Measurements from ENCODE around the gene TPCN1.

Gene TPCN1

GRCh38 chr12:113253532-113254285 is 32.4 kb downstream of the TPCN1 start:
- no peaks in the 10 kb centered on the region for H3K27me3 ChIP-seq (replicated peaks; ENCODE audit: control insufficient read depth, insufficient read depth, low read length)
- DNase-seq (ENCODE audit: low read depth) = no peak
- no peak overlapping the region for H3K4me3 ChIP-seq (ENCODE audit: low read length)
- peaks cover 10% of the 10 kb centered on the region for H3K9me3 ChIP-seq (ENCODE audit: control insufficient read depth, low read length)
- H3K9ac ChIP-seq (ENCODE audit: low read length) = no peak overlapping the region
- peaks cover under 1% of the 10 kb centered on the region for H3K4me1 ChIP-seq (ENCODE audit: control insufficient read depth, insufficient read depth, low read length)
- peaks cover 14% of the 10 kb centered on the region for H3K36me3 ChIP-seq (ENCODE audit: control insufficient read depth, insufficient read depth, low read length, severe bottlenecking)

- no peak overlapping the region for H3K4me3 ChIP-seq (ENCODE audit: low read length)
- peaks cover 6% of the 10 kb centered on the region for H3K4me1 ChIP-seq (ENCODE audit: control insufficient read depth, insufficient read depth, low read length)
- H3K9me3 ChIP-seq (ENCODE audit: control insufficient read depth, low read length) = peaks cover 10% of the 10 kb centered on the region
- no peaks in the 10 kb centered on the region for H3K27me3 ChIP-seq (replicated peaks; ENCODE audit: control insufficient read depth, insufficient read depth, low read length)
- no peak for DNase-seq (ENCODE audit: low read depth)
- H3K9ac ChIP-seq (ENCODE audit: low read length) = no peak overlapping the region
- H3K36me3 ChIP-seq (ENCODE audit: control insufficient read depth, insufficient read depth, low read length, severe bottlenecking) = peaks cover 14% of the 10 kb centered on the region
Observed at GRCh38 chr12:113254298-113254697, 33.0 kb downstream of the TPCN1 start.

- Histone ChIP-seq H3K4me3 (ENCODE audit: low read length) (no peak overlapping the region), H3K9ac (ENCODE audit: low read length) (no peak overlapping the region), H3K27me3 (replicated peaks; ENCODE audit: control insufficient read depth, insufficient read depth, low read length) (no peaks in the 10 kb centered on the region), H3K36me3 (ENCODE audit: control insufficient read depth, insufficient read depth, low read length, severe bottlenecking) (peaks cover 11% of the 10 kb centered on the region), H3K4me1 (ENCODE audit: control insufficient read depth, insufficient read depth, low read length) (peaks cover 28% of the 10 kb centered on the region), H3K9me3 (ENCODE audit: control insufficient read depth, low read length) (peaks cover 10% of the 10 kb centered on the region)
- DNase-seq (ENCODE audit: low read depth) = no peak
Observed at GRCh38 chr12:113257564-113257963, 36.3 kb downstream of the TPCN1 start.

GRCh38 chr12:113260127-113260526 is 38.9 kb downstream of the TPCN1 start:
- peaks cover 33% of the 10 kb centered on the region for H3K4me1 ChIP-seq (ENCODE audit: control insufficient read depth, insufficient read depth, low read length)
- no peak for DNase-seq (ENCODE audit: low read depth)

GRCh38 chr12:113260636-113261300 is 39.5 kb downstream of the TPCN1 start:
- Histone ChIP-seq H3K9me3 (ENCODE audit: control insufficient read depth, low read length) (no peaks in the 10 kb centered on the region), H3K36me3 (ENCODE audit: control insufficient read depth, insufficient read depth, low read length, severe bottlenecking) (no peaks in the 10 kb centered on the region), H3K4me3 (ENCODE audit: low read length) (no peak overlapping the region), H3K4me1 (ENCODE audit: control insufficient read depth, insufficient read depth, low read length) (peaks cover 33% of the 10 kb centered on the region), H3K27me3 (replicated peaks; ENCODE audit: control insufficient read depth, insufficient read depth, low read length) (no peaks in the 10 kb centered on the region), H3K9ac (ENCODE audit: low read length) (no peak overlapping the region)
- no peak for DNase-seq (ENCODE audit: low read depth)

More at GRCh38 chr12:113260127-113260526, 38.9 kb downstream of the TPCN1 start:
- Histone ChIP-seq H3K9me3 (ENCODE audit: control insufficient read depth, low read length) (no peaks in the 10 kb centered on the region), H3K27me3 (replicated peaks; ENCODE audit: control insufficient read depth, insufficient read depth, low read length) (no peaks in the 10 kb centered on the region), H3K9ac (ENCODE audit: low read length) (no peak overlapping the region), H3K36me3 (ENCODE audit: control insufficient read depth, insufficient read depth, low read length, severe bottlenecking) (no peaks in the 10 kb centered on the region), H3K4me3 (ENCODE audit: low read length) (no peak overlapping the region)

- peaks cover 7% of the 10 kb centered on the region for H3K36me3 ChIP-seq (ENCODE audit: control insufficient read depth, insufficient read depth, low read length, severe bottlenecking)
- H3K27me3 ChIP-seq (replicated peaks; ENCODE audit: control insufficient read depth, insufficient read depth, low read length) = no peaks in the 10 kb centered on the region
- DNase-seq (ENCODE audit: low read depth) = peak; percentile 73
- peaks cover 33% of the 10 kb centered on the region for H3K4me1 ChIP-seq (ENCODE audit: control insufficient read depth, insufficient read depth, low read length)
- no peak overlapping the region for H3K4me3 ChIP-seq (ENCODE audit: low read length)
- H3K9ac ChIP-seq (ENCODE audit: low read length) = no peak overlapping the region
- H3K9me3 ChIP-seq (ENCODE audit: control insufficient read depth, low read length) = no peaks in the 10 kb centered on the region
Observed at GRCh38 chr12:113261847-113262470, 40.7 kb downstream of the TPCN1 start.

GRCh38 chr12:113262710-113263109 is 41.4 kb downstream of the TPCN1 start:
- Histone ChIP-seq H3K9me3 (ENCODE audit: control insufficient read depth, low read length) (no peaks in the 10 kb centered on the region), H3K4me1 (ENCODE audit: control insufficient read depth, insufficient read depth, low read length) (peaks cover 33% of the 10 kb centered on the region), H3K9ac (ENCODE audit: low read length) (no peak overlapping the region), H3K4me3 (ENCODE audit: low read length) (no peak overlapping the region), H3K27me3 (replicated peaks; ENCODE audit: control insufficient read depth, insufficient read depth, low read length) (no peaks in the 10 kb centered on the region), H3K36me3 (ENCODE audit: control insufficient read depth, insufficient read depth, low read length, severe bottlenecking) (peaks cover 10% of the 10 kb centered on the region)
- peak; percentile 56 for DNase-seq (ENCODE audit: low read depth)

- H3K9ac ChIP-seq (ENCODE audit: low read length) = no peak overlapping the region
- H3K9me3 ChIP-seq (ENCODE audit: control insufficient read depth, low read length) = no peaks in the 10 kb centered on the region
- no peak overlapping the region for H3K4me3 ChIP-seq (ENCODE audit: low read length)
- no peak for DNase-seq (ENCODE audit: low read depth)
- H3K36me3 ChIP-seq (ENCODE audit: control insufficient read depth, insufficient read depth, low read length, severe bottlenecking) = peaks cover 16% of the 10 kb centered on the region
- no peaks in the 10 kb centered on the region for H3K27me3 ChIP-seq (replicated peaks; ENCODE audit: control insufficient read depth, insufficient read depth, low read length)
- peaks cover 33% of the 10 kb centered on the region for H3K4me1 ChIP-seq (ENCODE audit: control insufficient read depth, insufficient read depth, low read length)
Observed at GRCh38 chr12:113263431-113263963, 42.2 kb downstream of the TPCN1 start.

GRCh38 chr12:113266106-113266895 is 45.0 kb downstream of the TPCN1 start:
- H3K4me1 ChIP-seq (ENCODE audit: control insufficient read depth, insufficient read depth, low read length) = peaks cover 21% of the 10 kb centered on the region
- no peak for DNase-seq (ENCODE audit: low read depth)
- H3K4me3 ChIP-seq (ENCODE audit: low read length) = no peak overlapping the region
- H3K9ac ChIP-seq (ENCODE audit: low read length) = no peak overlapping the region
- H3K27me3 ChIP-seq (replicated peaks; ENCODE audit: control insufficient read depth, insufficient read depth, low read length) = no peaks in the 10 kb centered on the region
- H3K9me3 ChIP-seq (ENCODE audit: control insufficient read depth, low read length) = no peaks in the 10 kb centered on the region
- peaks cover 16% of the 10 kb centered on the region for H3K36me3 ChIP-seq (ENCODE audit: control insufficient read depth, insufficient read depth, low read length, severe bottlenecking)

GRCh38 chr12:113267621-113268020 is 46.4 kb downstream of the TPCN1 start:
- no peaks in the 10 kb centered on the region for H3K9me3 ChIP-seq (ENCODE audit: control insufficient read depth, low read length)
- no peak for DNase-seq (ENCODE audit: low read depth)
- H3K4me1 ChIP-seq (ENCODE audit: control insufficient read depth, insufficient read depth, low read length) = peaks cover 21% of the 10 kb centered on the region
- H3K27me3 ChIP-seq (replicated peaks; ENCODE audit: control insufficient read depth, insufficient read depth, low read length) = no peaks in the 10 kb centered on the region
- H3K36me3 ChIP-seq (ENCODE audit: control insufficient read depth, insufficient read depth, low read length, severe bottlenecking) = peaks cover 16% of the 10 kb centered on the region
- H3K4me3 ChIP-seq (ENCODE audit: low read length) = no peak overlapping the region
- no peak overlapping the region for H3K9ac ChIP-seq (ENCODE audit: low read length)

Data from adipocyte (in vitro differentiated cells).